HepG2 (cell line): ENCODE results near the gene SELENOI. TPM values are rescaled to one million over a fixed set of nuclear protein-coding genes. Genes with fewer than 3 reads are reported as not detected.

Experiments used
- AKAP8 ChIP-seq: sonication (generic); formaldehyde crosslinking; IDR thresholded peaks from 2 replicates; pipeline ENCODE4 v1.5.1; 2020; ENCODE audit warnings: mild to moderate bottlenecking, missing genetic modification reagents
- CEBPB ChIP-seq: IDR thresholded peaks from 2 replicates; pipeline ENCODE4 v1.6.1; 2011; ENCODE audit warnings: low read depth, low read length, improper control_type of control experiment, borderline replicate concordance
- CHD4 ChIP-seq: fragments of 200-600 bp; sonication (generic); IDR thresholded peaks from 2 replicates; pipeline ENCODE4 v1.7.0; 2017; ENCODE audit warnings: mild to moderate bottlenecking, low read length, borderline replicate concordance
- FOXO1 ChIP-seq: sonication (generic); formaldehyde crosslinking; IDR thresholded peaks from 2 replicates; pipeline ENCODE4 v1.4.0; 2020; ENCODE audit warnings: missing genetic modification reagents
- GFI1 ChIP-seq: sonication (generic); formaldehyde crosslinking; IDR thresholded peaks from 2 replicates; pipeline ENCODE4 v1.5.0; 2020; ENCODE audit warnings: missing genetic modification reagents, mild to moderate bottlenecking, borderline replicate concordance
- HNF4G ChIP-seq, 2 experiments: sonication (generic) in 1 of 2; formaldehyde crosslinking in 1 of 2; IDR thresholded peaks; 2 replicates each; pipeline versions ENCODE4 v1.4.0 to v1.6.1; 2011 to 2020; ENCODE audit warnings: borderline replicate concordance in 2 of 2, low read depth in 2 of 2, mild to moderate bottlenecking in 2 of 2, low read length in 1 of 2, missing genetic modification reagents in 1 of 2, moderate library complexity in 1 of 2
- IRX3 ChIP-seq: sonication (generic); formaldehyde crosslinking; IDR thresholded peaks from 2 replicates; pipeline ENCODE4 v1.8.1; 2023; ENCODE audit warnings: mild to moderate bottlenecking, low read depth, missing genetic modification reagents, borderline replicate concordance
- KLF16 ChIP-seq, 2 experiments: sonication (generic) in 1 of 2; formaldehyde crosslinking in 1 of 2; IDR thresholded peaks; 2 replicates each; pipeline versions ENCODE4 v1.6.1 to v1.8.0; 2016 to 2023; ENCODE audit warnings: missing genetic modification reagents in 2 of 2, missing compliant biosample characterization in 1 of 2
- KMT2B ChIP-seq: IDR thresholded peaks from 2 replicates; pipeline ENCODE4 v1.6.1; 2016; ENCODE audit warnings: missing genetic modification reagents, missing compliant biosample characterization
- PHF5A ChIP-seq: IDR thresholded peaks from one replicate; pipeline ENCODE4 v1.6.1; 2018; ENCODE audit warnings: low read depth, missing genetic modification reagents; ENCODE audit not compliant: unreplicated experiment
- RARG ChIP-seq: sonication (generic); formaldehyde crosslinking; IDR thresholded peaks from 2 replicates; pipeline ENCODE4 v1.4.0; 2020; ENCODE audit warnings: low read depth, mild to moderate bottlenecking, missing genetic modification reagents
- RFX1 ChIP-seq: fragments of 450-650 bp; IDR thresholded peaks from 2 replicates; pipeline ENCODE4 v1.6.1; 2017
- SMARCE1 ChIP-seq: fragments of 450-650 bp; IDR thresholded peaks from 2 replicates; pipeline ENCODE4 v1.6.1; 2017; ENCODE audit warnings: borderline replicate concordance
- WIZ ChIP-seq: sonication (generic); formaldehyde crosslinking; IDR thresholded peaks from 2 replicates; pipeline ENCODE4 v1.5.1; 2020; ENCODE audit warnings: mild to moderate bottlenecking, missing genetic modification reagents
- ZNF317 ChIP-seq: sonication (generic); formaldehyde crosslinking; IDR thresholded peaks from 2 replicates; pipeline ENCODE4 v1.5.0; 2020; ENCODE audit warnings: mild to moderate bottlenecking, missing genetic modification reagents
- ZNF562 ChIP-seq: sonication (generic); formaldehyde crosslinking; IDR thresholded peaks from 2 replicates; pipeline ENCODE4 v1.8.0; 2022; ENCODE audit warnings: missing genetic modification reagents, borderline replicate concordance
- ZNF572 ChIP-seq: sonication (generic); formaldehyde crosslinking; IDR thresholded peaks from 2 replicates; pipeline ENCODE4 v1.5.1; 2020; ENCODE audit warnings: mild to moderate bottlenecking, missing genetic modification reagents
- polyA plus RNA-seq, 8 experiments: library from polyadenylated mRNA; depleted of rRNA in 3 of 8; stranded (reverse) in 7 of 8; unstranded in 1 of 8; fragments of >200 nt; fragmentation: Illumina TruSeq in 4 of 8; extraction: Trizol in 4 of 8; gene quantifications; 2 replicates each; pipeline versions ENCODE4 v1.2.1 to v1.2.3, GENCODE V29; 2011 to 2016; ENCODE audit warnings: low read depth in 4 of 8, missing spikeins in 1 of 8, mixed read lengths in 1 of 8; ENCODE audit not compliant: insufficient read depth in 1 of 8
- total RNA-seq, 5 experiments: library from RNA; depleted of rRNA; stranded (reverse); fragments of >200 nt; fragmentation: Illumina TruSeq; extraction: Trizol; gene quantifications; 2 replicates each; pipeline ENCODE4 v1.2.3, GENCODE V29; 2016; ENCODE audit warnings: low read depth in 1 of 5
- TF ChIP-seq, protein P1 (sequence below): sonication (generic); formaldehyde crosslinking; IDR thresholded peaks from 2 replicates; pipeline ENCODE4 v1.5.0; 2020; ENCODE audit warnings: mild to moderate bottlenecking, missing genetic modification reagents
- TF ChIP-seq, protein P2 (sequence below): sonication (generic); formaldehyde crosslinking; IDR thresholded peaks from 2 replicates; pipeline ENCODE4 v1.4.0; 2020; ENCODE audit warnings: low read depth, mild to moderate bottlenecking, missing genetic modification reagents
- TF ChIP-seq, protein P3 (sequence below): sonication (generic); formaldehyde crosslinking; IDR thresholded peaks from 2 replicates; pipeline ENCODE4 v1.8.1; 2023; ENCODE audit warnings: mild to moderate bottlenecking, missing genetic modification reagents
- TF ChIP-seq, protein P4 (sequence below): sonication (generic); formaldehyde crosslinking; IDR thresholded peaks from 2 replicates; pipeline ENCODE4 v1.4.0; 2020; ENCODE audit warnings: mild to moderate bottlenecking, missing genetic modification reagents

The SELENOI gene
- total and polyA plus RNA-seq, 2 of the 13 experiments (the other 11 are each of a cell fraction or from before 2014, with no cell fraction given), result 27.7 to 60.3 TPM

DNA sequence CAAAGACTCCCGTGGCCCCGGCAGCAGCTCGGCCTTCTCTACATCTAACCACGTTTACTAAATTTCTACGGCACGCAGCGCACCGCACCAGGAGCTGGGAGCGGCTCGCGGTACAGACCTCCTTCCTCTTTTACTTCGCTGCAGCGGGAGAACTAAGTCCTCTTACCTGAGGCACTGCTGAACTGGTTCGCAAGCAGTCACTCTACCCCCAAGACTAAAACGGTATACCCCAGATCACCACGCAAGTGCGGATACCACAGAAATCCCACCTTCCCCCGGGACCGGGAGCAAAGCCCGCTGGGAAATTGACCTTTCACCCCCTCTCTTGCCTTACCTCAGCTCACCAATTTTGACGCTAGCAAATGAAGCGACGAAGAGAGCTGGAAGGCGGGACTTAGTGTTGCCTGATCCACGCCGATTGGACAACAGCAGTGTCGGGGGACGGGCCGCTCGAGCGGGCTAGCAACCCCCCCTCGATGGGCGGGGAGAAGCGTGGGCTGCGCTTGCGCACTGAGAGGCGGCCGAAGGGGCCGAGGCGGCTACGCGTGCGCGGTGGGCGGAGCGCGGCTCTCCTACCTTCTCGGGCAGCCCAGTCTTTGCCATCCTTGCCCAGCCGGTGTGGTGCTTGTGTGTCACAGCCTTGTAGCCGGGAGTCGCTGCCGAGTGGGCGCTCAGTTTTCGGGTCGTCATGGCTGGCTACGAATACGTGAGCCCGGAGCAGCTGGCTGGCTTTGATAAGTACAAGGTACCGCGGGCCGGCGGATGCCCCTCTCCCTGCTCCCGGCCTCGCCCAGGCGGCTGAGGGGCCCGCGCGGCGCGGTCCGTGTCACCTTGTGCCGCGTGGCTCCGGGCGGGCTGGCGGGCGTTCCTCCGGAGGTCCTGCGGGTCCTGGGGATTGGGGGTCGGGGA is at the start of gene SELENOI (continued):
- TF ChIP-seq, protein P1, sequence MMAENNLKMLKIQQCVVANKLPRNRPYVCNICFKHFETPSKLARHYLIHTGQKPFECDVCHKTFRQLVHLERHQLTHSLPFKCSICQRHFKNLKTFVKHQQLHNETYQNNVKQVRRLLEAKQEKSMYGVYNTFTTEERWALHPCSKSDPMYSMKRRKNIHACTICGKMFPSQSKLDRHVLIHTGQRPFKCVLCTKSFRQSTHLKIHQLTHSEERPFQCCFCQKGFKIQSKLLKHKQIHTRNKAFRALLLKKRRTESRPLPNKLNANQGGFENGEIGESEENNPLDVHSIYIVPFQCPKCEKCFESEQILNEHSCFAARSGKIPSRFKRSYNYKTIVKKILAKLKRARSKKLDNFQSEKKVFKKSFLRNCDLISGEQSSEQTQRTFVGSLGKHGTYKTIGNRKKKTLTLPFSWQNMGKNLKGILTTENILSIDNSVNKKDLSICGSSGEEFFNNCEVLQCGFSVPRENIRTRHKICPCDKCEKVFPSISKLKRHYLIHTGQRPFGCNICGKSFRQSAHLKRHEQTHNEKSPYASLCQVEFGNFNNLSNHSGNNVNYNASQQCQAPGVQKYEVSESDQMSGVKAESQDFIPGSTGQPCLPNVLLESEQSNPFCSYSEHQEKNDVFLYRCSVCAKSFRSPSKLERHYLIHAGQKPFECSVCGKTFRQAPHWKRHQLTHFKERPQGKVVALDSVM (CRISPR knock-in tag), result no peak; the same call in 1 of the 2 replicates
- TF ChIP-seq, protein P2, sequence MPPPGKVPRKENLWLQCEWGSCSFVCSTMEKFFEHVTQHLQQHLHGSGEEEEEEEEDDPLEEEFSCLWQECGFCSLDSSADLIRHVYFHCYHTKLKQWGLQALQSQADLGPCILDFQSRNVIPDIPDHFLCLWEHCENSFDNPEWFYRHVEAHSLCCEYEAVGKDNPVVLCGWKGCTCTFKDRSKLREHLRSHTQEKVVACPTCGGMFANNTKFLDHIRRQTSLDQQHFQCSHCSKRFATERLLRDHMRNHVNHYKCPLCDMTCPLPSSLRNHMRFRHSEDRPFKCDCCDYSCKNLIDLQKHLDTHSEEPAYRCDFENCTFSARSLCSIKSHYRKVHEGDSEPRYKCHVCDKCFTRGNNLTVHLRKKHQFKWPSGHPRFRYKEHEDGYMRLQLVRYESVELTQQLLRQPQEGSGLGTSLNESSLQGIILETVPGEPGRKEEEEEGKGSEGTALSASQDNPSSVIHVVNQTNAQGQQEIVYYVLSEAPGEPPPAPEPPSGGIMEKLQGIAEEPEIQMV (CRISPR knock-in tag), result no peak; the same call in 1 of the 2 replicates
- TF ChIP-seq KMT2B (peak; percentile 93), GFI1 (CRISPR knock-in tag) (no peak; the same call in 1 of the 2 replicates), ZNF317 (peak; percentile 64; the same call in 1 of the 2 replicates), CHD4 (no peak), RFX1 (no peak), ZNF572 (CRISPR knock-in tag) (peak; percentile 94), RARG (CRISPR knock-in tag) (peak; percentile 99), HNF4G (IDR thresholded peaks at IDR 0.05; ENCODE audit: borderline replicate concordance, low read depth, low read length) (peak; percentile 45; the same call in 1 of the 2 replicates), HNF4G (CRISPR knock-in tag; IDR thresholded peaks at IDR 0.05; ENCODE audit: borderline replicate concordance, low read depth) (no peak; the same call in none of the 2 replicates), IRX3 (CRISPR knock-in tag) (peak; percentile 90), CEBPB (peak; percentile 34; the same call in 1 of the 2 replicates), FOXO1 (CRISPR knock-in tag) (0 out of 2 replicates have a peak, but pooled peaks have one; percentile 18), KLF16 (CRISPR knock-in tag; IDR thresholded peaks at IDR 0.05) (peak in 1 of 2 experiments; percentile 46; a peak in 2 of 4 replicates), WIZ (0 out of 2 replicates have a peak, but pooled peaks have one; percentile 35), PHF5A (CRISPR knock-in tag) (no peak), SMARCE1 (no peak), AKAP8 (CRISPR knock-in tag) (no peak), ZNF562 (CRISPR knock-in tag) (no peak)
- TF ChIP-seq, protein P3, sequence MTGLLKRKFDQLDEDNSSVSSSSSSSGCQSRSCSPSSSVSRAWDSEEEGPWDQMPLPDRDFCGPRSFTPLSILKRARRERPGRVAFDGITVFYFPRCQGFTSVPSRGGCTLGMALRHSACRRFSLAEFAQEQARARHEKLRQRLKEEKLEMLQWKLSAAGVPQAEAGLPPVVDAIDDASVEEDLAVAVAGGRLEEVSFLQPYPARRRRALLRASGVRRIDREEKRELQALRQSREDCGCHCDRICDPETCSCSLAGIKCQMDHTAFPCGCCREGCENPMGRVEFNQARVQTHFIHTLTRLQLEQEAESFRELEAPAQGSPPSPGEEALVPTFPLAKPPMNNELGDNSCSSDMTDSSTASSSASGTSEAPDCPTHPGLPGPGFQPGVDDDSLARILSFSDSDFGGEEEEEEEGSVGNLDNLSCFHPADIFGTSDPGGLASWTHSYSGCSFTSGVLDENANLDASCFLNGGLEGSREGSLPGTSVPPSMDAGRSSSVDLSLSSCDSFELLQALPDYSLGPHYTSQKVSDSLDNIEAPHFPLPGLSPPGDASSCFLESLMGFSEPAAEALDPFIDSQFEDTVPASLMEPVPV (CRISPR knock-in tag), result peak; percentile 78; the same call in 1 of the 2 replicates
- TF ChIP-seq, protein P4, sequence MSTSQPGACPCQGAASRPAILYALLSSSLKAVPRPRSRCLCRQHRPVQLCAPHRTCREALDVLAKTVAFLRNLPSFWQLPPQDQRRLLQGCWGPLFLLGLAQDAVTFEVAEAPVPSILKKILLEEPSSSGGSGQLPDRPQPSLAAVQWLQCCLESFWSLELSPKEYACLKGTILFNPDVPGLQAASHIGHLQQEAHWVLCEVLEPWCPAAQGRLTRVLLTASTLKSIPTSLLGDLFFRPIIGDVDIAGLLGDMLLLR, result peak; percentile 48
